HG03196 (cell line): ENCODE measurements around the gene ABL1.

Experiments used
- ATAC-seq: cut with Tn5 transposase; IDR thresholded peaks from one replicate; pipeline ENCODE4 v1.9.1; 2021; ENCODE audit not compliant: unreplicated experiment

Gene ABL1

DNA sequence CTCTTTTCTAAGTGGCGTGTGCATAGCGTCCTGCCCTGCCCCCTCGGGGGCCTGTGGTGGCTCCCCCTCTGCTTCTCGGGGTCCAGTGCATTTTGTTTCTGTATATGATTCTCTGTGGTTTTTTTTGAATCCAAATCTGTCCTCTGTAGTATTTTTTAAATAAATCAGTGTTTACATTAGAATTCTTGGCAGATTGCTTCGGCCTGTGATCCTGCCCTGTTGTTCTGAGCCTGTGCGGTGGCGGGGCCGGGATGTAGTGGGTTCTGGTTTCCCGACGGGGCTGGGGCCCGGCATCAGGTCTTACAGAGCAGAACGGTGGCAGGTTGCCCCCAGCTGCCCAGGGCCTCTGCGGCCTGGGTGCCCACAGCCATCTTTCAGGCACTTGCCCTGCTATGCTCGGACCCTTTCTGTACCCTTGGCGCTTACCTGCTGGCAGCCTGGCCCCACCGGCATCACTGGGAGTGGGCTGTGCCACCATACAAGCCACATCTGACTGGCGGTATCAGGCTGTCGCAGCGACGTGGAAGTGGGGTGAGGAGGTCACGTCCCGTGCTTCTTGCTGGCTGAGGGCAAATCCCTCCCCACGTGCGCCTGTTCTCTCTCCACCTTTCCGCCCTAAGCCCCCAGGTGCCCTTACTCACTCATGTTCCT lies 52.6 kb downstream of the ABL1 start:
- no peak for ATAC-seq

DNA sequence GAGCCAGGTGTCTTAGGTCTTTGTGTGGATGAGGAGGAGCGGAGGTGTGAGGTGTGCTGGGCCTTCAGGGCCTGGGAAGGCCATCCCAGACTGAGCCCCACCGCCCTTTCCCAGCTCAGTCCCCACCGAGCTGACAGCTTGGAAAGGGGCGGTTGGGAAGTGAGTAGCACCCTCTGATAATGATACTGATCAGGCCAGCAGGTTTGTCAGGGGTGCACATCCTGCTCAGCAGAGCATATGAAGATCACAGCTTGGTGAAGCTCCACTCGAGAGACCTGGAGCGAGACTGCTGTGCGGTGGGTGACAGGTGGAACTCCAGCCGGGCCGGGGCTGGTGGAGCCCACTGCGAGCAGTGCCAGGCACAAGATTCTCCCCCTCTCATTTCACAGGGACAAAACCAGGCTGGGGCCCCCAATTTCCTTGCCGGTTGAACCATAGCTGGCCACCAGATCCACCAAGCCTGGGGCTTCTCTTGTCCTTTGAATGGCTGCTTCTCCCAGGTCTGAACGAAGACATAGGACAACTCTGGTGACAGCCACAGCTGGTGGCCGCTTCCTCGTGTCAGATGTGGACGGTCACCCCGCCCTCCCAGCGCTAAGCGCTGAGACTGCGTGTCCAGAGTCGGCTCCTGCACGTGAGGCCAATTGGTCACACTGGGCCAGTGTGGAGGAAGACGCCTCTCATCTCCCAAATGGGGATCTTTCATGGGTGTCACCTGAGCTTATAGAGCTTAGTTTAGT lies 53.3 kb downstream of the ABL1 start:
- no peak for ATAC-seq

DNA sequence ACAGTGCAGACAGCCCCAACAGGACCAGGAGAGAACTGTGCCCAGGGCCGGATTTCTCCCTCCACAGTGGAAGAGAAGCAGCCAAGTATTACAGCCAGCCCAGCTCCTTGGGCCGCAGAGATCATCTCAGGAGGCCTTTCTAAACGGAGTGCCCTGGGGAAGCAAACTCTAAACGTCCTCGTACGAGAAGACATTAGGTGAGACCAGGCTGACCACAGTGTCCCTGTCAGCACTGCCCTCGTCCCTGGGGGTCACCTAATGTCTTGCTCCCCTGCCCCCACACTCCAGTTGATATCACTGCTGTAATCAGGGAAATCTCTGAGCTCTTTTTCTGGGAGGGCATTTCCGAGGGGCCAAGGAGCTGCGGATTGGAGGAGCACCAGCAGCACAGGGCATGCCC lies 55.1 kb downstream of the ABL1 start:
- no peak for ATAC-seq

DNA sequence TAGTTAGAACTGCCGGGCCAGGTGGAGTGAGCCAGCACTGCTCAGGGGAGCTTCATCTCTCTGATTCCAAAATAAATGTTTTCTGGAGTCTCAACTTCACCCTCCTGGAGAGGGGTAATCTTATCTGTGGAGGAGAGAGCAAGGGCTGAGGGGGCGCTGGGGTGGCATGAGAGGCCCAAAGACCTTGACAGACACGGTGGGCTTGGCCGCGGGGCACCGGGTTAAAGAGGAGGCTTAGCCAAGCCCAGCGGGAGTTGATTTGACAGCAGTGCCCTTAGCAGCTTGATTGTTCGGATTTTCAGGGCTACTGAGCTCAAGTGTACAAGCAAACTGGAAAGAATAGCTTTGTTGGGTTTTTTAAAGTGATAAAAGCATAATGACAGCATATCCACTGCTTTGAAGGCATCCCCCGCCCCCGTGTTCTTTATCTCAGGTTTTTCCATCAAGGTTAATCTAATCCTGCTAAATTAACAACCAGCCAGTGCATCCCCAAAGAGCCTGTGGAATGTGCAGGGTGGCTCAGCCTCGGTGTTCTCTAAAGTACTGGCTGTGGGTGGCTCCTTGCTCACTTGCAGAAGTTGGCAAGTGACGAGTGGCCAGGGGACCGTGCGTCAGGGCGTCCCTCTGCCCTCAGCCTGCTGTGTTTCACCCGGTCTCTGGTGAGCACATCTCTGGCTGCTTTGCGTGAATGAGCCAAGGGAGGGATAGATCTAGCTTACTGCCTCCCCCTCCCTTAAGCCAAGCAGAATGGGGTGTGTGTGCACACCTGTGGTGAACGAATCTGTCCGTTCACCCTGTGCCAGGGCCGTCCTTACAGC lies 56.0 kb downstream of the ABL1 start:
- ATAC-seq, result no peak

DNA sequence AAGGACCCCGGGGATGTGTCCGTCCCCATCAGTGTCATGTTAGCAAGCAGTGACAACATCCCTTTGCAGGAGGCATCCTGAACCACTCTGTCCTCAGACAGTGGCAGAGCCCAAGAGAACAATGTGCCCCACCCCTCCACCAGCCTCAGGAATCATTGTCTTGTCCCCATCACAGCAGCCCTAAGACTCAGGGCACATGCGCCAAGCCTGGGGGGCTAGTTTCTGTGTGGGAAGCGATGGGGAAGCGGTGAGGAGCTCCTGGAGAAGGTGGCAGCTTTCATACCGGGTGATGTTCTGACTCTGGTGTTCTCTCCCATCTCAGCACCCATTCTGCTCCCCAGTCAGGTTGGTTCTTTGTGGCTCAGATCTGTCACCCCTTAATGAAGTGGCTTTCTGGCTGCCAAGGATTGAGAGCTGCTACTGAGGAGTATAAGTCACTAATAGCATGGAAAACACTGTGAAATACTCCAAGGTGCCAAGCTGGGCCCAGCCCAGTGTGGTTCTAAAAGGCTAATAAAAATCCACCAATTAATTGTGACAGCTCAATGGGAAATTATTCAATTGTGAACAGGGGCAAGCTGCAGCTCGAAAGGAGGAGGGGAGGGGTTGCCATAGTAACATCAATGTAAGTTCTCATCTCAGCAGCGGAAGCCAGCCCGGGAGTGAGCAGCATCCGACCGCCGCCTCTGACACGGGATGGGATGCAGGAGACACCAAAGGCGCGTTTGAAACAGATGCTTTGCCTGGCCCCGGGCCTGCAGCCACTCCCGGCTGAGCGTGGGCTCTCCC lies 56.8 kb downstream of the ABL1 start:
- ATAC-seq, result no peak

DNA sequence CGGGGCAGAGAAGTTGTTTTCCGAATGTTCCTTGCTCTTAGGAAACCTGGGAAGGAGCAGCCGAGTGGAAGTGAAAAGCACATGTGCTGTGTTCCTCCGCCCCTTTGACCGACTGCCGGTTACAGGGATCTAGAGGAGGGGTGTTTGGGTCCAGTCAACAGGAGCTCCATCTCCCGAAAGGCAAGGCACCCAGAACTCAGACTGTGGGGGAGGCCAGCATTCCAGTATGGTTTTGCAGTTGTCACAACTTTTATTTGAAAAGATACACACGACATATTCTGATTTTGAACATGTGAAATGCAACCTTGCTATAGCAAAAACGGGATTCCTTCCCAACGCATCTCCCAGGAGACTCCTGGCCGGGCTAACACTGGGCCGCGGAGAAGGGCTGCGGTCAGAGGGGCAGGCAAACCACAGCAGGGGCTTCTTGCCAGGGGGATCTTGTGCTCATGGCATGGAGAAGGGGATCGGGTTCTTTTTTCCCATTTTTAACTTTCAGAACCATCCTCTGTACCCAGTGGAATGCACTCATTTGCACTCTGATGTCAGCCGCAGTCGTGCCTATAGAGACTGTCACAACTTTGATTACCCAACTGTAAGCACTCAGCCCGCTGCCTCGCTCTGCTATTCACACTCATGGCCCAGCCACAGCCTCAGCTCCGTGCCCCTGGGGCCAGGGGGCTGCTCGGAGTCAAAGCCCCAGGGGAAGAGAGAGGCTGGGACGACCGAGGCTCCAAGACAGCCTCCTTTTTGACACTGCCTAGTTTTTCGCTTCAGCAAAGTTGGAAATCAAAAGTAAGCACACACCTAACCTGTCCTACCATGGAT lies 57.6 kb downstream of the ABL1 start:
- ATAC-seq, result no peak

DNA sequence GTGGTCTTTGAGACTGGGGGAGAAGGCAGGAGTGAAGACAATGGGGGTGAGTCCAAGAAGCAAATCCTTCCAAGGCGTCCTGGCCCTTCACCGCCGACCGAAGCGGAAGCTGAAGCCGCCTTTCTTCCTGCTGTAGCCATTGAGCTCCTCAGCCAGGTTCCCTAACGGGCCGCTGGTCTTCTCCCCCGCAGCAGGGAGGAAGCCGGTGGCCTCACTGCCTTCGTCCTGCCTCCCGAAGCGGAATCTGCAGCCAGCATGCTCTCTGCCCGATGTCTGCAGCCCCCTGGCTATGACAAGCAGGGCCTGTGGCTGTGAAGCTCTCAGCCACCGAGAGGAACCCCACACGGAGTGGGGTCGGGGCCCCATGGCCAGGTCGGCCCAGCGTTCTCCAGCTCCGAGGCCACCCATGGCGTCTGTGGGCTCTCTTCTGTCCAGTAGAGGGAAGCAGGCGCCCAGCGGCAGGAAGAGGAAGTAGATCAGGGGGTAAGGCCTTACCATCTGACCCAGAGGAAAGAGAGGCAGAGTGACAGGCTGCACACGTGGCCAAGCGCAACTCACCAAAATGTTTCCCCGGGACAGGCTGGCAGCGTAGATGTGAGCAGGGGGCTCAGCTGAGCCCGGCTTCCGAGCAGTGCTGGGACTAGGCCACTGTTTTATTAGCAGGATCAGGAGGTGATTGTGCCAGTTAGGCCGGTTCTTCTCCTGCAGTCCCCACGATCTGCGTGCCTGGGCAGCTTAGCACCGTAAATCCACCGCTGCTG lies 58.5 kb downstream of the ABL1 start:
- ATAC-seq, result no peak

DNA sequence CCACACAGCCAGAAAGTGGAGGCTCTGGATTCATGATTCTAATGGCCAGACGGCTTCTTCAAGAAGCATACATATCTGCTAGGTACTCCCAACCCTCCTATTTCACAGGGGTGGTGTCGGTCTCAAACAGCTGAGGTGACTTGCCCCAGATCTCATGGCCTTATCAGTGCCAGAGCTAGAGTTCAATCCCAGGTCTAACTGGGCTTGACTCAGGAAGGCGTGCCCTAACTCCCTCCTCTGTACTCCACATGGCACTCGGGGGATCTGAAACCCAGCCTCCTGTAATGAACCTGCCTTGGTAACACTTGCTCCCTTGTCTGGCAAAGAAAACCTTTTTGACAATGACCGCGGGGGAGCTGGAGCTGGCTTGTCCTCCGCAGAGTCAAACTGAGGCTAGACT lies 59.5 kb downstream of the ABL1 start:
- ATAC-seq, result no peak

DNA sequence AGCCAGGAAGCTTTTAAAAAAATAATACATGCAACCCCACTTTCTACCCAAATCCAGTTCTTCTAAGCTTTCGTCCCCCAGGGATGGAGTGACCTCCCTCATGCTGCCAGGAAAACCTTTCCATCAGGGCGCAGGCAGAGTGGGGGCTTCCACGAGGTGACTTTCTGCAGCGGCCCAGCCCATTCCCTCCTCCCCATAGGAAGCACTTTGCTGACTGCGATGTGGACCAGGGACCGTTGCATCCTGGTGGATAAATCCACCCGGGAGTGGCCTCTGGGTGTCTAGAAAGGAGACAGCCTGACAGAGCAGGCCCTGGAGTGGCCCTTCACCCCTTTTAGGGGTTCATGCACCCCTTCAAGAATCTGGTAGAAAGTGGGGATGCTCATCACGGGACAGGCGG lies 60.0 kb downstream of the ABL1 start:
- ATAC-seq, result no peak

DNA sequence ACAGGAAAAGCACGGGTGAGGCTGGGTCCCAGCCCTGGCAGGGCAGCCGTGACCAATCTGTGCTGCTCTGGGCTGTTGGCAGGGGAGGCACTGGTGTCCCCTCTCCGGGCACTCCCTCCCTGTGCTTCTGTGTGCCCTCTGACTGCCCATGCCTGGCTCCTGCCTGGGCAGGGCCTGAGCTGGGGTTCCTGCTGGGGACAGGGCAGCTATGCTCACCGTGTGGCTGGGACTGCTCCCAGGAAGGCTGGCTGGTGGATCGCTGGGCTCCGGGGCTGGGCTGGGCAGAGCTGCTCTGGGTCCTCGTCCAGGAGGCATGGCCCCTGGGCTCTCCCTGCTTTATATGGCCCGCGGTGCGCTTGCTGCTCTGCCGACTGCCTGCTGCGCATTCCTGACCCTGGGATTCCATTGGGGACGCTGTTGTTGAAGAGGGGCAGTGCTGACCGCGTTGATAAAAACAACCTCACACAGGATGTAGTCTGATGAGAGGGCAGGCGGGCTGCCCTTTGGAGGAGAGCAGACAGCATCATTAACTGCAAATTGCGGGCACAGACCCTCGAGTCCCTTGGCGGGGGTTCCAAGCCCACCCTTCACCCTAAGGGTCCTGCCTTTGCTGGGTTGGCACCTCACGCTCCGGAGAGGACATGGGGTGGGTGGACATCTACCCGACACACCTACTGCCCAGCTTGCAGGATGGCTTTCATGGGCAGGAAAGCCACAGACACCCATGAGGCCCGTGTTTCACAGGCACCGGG lies 60.6 kb downstream of the ABL1 start:
- no peak for ATAC-seq

DNA sequence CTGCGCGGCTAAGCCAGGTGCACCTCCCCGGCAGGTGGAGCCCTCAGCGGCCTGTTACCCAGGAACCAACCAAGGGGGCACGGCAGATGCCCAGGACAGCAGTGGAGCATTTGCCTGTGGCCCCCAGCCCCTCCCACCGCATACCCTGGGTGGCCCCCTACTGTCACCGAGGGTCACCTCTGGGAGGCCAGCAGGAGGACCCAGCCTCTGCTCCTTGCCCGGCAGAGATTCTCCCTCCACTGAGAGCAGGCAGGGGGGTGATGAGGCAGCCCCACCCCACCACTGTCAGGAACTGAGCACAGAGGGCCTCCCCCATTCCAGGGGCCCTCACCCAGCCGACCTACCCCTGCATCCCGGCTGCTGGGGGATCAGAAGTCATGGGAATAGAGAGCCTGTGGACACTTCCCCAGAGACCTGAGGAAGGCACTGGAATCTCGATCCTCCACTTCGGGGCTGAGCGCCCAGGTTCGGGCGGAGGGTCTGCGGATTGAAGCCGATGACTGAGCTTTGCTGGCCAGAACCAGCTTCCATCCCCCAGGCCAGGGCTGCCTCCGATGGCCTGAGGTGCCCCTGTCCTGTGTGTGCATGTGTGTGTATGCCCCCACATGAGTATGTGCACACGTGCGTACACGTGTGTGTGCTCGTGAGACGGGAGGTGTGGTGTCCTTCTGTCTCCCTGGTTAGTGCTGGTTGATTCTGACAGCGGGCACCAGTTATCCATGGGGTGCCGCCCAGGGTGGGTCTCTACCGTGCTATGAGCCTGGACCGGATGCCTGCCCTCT lies 61.4 kb downstream of the ABL1 start, which contains the start of gene QRFP:
Gene QRFP, minus strand, starts transcription at position 580 of the 782 bp plus-strand sequence. CDS start 2,974 bp downstream, outside the sequence.
- ATAC-seq, result no peak

DNA sequence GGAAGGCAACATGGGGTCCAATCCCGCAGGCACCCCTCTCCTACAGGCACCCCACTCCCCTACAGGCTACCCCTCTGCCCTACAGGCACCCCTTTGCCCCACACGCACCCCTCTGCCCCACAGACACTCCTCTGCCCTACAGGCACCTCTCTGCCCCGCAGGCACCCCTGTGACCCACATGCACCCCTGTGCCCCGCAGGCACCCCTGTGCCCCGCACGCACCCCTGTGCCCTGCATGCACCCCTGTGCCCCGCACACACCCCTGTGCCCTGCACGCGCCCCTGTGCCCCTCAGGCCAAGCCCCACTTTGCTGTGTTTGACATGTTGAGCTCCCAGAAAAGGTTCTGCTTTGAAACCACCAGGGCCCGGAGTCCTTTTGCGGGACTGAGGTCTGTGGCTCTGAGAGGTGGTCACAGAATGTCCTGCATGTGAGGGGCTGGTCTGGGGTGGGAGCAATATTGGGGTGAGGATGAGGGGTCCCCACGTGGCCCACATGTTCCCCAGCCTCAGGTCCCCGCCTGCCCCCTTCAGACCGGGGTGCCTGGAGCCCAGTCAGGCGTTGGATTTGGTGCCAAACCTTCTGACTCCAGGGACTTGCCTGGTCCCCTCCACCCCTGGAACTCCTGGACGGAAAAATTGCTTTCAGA lies 62.2 kb downstream of the ABL1 start:
- no peak for ATAC-seq

DNA sequence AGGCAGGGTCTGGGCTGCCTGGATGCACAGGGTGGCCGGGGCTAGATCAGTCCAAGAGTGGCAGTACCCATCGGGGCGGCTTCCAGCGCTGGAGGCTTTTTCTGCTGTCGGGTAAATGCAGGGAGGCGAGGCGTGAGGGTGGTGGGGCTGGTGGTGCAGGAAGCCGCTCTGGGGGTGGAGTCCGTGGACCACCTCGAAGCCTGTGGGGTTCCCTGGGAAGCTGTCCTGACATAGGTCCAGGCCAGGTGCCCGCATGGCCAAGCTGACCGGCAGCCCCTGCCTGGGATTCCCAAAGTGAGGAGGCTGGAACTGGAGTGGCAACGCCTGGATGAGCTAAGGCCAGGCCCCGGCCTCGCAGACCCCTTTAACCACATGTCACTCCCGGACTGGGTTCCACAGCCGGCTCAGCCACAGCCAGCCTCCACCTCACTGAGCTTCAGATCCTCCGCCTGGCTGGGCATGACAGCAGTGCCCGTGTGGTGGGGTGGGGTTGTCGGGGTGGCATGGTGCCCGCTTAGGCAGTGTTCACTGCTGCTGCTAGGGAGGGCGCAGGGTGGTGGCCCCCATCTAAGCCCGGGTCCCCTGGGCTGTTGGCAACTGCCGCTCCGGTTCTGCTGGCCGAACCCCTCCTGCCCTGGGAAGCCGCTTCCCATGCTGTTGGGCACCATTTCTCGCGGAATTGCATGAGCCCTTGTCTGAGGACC lies 62.9 kb downstream of the ABL1 start:
- ATAC-seq, result no peak

DNA sequence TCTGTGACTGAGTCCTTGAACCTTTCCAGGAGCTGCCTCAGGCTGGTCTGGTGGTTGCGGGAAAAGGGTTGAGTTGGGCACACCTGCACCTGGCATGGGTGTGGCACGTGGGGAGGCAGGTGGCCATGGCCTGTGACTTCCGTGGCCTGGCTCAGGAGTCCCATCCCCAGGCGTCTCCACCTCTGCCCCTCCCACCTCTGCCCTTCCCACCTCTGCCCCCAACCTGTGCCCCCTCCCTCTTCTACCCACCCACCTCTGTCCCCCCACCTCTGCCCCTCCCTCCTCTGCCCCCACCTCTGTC lies 63.4 kb downstream of the ABL1 start:
- no peak for ATAC-seq

DNA sequence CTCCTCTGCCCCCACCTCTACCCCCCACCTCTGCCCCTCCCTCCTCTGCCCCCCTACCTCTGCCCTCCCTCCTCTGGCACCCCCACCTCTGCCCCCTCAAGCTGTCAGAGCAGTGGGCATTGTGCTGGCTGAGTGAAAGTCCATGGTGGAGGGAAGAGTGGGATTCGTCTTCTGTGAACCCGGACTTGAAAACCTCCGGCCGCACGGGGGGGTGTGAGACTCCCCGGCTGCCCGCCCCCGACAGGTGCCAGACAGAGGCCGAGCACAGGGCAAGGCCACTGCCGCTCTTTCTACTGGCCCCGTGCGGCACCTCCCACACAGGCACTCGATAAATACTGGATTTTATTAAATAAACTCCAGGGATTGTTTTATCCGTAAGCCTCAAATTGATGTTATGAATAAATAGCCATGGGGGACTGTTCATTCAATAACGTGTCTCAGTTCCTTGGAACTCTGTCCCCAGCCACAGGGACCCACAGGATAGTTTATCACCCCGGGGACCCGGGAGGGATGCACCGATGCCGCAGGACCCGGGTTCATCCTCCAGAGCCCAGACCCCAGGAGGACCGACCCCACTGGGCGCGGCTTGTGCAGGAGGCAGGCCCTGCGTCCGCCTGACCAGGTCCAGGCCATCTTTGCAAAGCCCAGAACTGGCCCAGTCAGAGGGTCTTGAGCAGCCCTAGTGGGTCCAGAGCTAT lies 64.1 kb downstream of the ABL1 start:
- ATAC-seq, result no peak

DNA sequence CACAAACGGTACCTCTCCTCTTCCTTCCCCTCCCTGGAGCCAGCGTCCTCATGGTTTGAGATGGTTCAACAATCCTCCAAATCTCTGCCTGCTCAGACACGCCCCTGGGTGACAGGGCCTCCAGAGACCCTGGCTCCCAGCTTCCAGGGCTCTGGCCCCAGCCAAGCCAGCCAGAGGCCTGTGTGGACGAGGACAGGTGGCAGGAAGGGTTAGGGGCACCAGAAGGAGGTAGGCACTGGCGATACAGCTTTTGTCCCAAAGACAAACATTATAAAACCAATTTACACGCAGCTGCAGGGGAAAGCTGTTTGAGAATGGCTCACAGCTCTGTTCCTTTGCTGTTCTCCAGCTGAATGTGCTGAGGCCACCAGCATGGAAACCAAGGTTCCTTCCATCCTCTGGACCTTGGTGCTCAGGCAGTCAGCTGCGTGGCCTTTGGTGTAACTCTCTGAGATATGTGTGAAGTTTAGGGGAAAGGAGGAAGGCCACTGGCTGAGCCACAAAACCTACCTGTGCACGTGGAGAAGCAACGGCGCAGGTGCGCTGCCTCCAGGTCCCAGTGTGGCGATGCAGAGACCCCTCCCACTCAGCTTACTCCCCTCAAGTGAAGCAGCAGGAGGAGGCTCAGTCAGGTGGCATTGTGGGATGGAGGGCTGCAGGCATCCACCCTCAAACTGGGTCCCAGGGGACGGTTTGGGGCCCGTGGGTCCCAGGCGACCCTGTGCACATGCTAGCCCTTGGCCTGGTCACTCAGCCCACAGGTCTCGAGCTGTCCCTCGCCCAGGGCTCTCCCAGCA lies 65.8 kb downstream of the ABL1 start:
- no peak for ATAC-seq
